Upper lobe of right lung (tissue), 1 donor: ENCODE measurements around the gene METAP1D. TPM values are rescaled to one million over a fixed set of nuclear protein-coding genes. Genes with fewer than 3 reads are reported as not detected.
"Not testable (repeated sequence)": the region's sequence is repeated elsewhere in the genome, so short reads cannot be mapped to it uniquely, and the experiment has no call there.

Experiments
- ATAC-seq: fragments of 200-7000 bp; cut with Tn5 transposase; one replicate; pipeline ENCODE4 v1.9.1; 2020; ENCODE audit warnings: mild to moderate bottlenecking, moderate library complexity
- DNase-seq: peaks from one replicate; pipeline ENCODE4 v3.0.0-alpha.2; 2020
- H3K27ac ChIP-seq: fragments of 200-600 bp; one replicate; pipeline ENCODE4 v1.8.0; 2022
- H3K27me3 ChIP-seq: fragments of 200-600 bp; one replicate; pipeline ENCODE4 v1.8.0; 2022; ENCODE audit warnings: mild to moderate bottlenecking
- H3K36me3 ChIP-seq: fragments of 200-600 bp; one replicate; pipeline ENCODE4 v1.8.0; 2022
- H3K4me1 ChIP-seq: fragments of 200-600 bp; one replicate; pipeline ENCODE4 v1.8.0; 2022
- H3K4me3 ChIP-seq: fragments of 200-600 bp; one replicate; pipeline ENCODE4 v1.8.0; 2022; ENCODE audit warnings: mild to moderate bottlenecking
- H3K9me3 ChIP-seq: fragments of 200-600 bp; one replicate; pipeline ENCODE4 v1.8.0; 2022
- CTCF ChIP-seq: fragments of 200-600 bp; IDR thresholded peaks from one replicate; pipeline ENCODE4 v1.8.0; 2022; ENCODE audit warnings: antibody characterized with exemption
- intact Hi-C: fragments of 100-400 bp; cut with DNase I; formaldehyde crosslinking; loops from one replicate; pipeline ENCODE4 v1.11.0; 2022
- total RNA-seq: library from RNA; stranded (reverse); fragmentation: NEBNext Ultra II Directional; extraction: Animal tissue kit (Norgen Biotek cat#: 25700); gene quantifications from one replicate; pipeline ENCODE4 v1.2.1, GENCODE V29; 2021
- donor health status: DM: no; HTN: yes; CAD: no; lungs with severe emphysema.

The METAP1D gene
- total RNA-seq, 1 donor from 2014 or later = 4.1 TPM

- Histone ChIP-seq H3K27me3 (no peaks in the 10 kb centered on the region), H3K4me1 (no peaks in the 10 kb centered on the region), H3K4me3 (no peak overlapping the region), H3K9me3 (no peaks in the 10 kb centered on the region), H3K36me3 (no peaks in the 10 kb centered on the region), H3K27ac (no peak overlapping the region)
- TF ChIP-seq CTCF = no peak
- intact Hi-C loops = no loop called here
- no peak for DNase-seq
- no peak for ATAC-seq
These were observed 63.7 kb downstream of the METAP1D start for GRCh38 chr2:172063446-172063845.

DNA sequence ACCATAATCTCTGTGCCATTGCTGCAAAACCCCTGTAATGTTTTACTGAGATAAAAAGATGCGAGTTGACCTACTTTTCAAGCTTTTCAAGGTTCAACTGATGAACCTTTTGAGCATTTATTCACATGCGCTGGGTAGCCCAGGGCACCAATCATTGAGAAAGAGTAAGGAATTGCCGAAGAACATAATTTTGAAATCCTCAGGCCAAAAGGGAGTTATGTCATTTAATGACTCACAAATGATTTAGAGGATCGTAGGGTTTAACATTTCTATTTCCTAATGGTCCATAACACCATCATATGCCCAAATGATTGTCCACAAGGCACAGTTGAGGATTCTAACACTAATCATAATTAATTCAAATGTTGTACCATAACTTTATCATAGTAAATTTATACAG lies 65.4 kb downstream of the METAP1D start:
- Histone ChIP-seq H3K9me3 (no peaks in the 10 kb centered on the region), H3K27ac (no peak overlapping the region), H3K36me3 (no peaks in the 10 kb centered on the region), H3K27me3 (no peaks in the 10 kb centered on the region), H3K4me1 (no peaks in the 10 kb centered on the region), H3K4me3 (no peak overlapping the region)
- intact Hi-C loops = no loop called here
- ATAC-seq (no peak), DNase-seq (no peak)
- no peak for TF ChIP-seq CTCF

- no peak for TF ChIP-seq CTCF
- Histone ChIP-seq H3K27me3 (no peaks in the 10 kb centered on the region), H3K9me3 (no peaks in the 10 kb centered on the region), H3K4me3 (no peak overlapping the region), H3K4me1 (no peaks in the 10 kb centered on the region), H3K36me3 (no peaks in the 10 kb centered on the region), H3K27ac (no peak overlapping the region)
- ATAC-seq (no peak), DNase-seq (no peak)
- intact Hi-C loops = no loop called here
These were observed 66.7 kb downstream of the METAP1D start for GRCh38 chr2:172066394-172066886.

GRCh38 chr2:172067905-172068304 lies 68.2 kb downstream of the METAP1D start:
- ATAC-seq, H3K27ac ChIP-seq, H3K9me3 ChIP-seq, intact Hi-C loops, H3K4me1 ChIP-seq, H3K36me3 ChIP-seq, H3K4me3 ChIP-seq, H3K27me3 ChIP-seq, DNase-seq: not testable (repeated sequence)

- DNase-seq = no peak
- intact Hi-C loops = no loop called here
- no peak for TF ChIP-seq CTCF
- H3K27ac ChIP-seq = no peak overlapping the region
- H3K4me1 ChIP-seq = no peaks in the 10 kb centered on the region
- H3K27me3 ChIP-seq = no peaks in the 10 kb centered on the region
- H3K36me3 ChIP-seq = no peaks in the 10 kb centered on the region
- no peak overlapping the region for H3K4me3 ChIP-seq
- no peak for ATAC-seq
- no peaks in the 10 kb centered on the region for H3K9me3 ChIP-seq
These were observed 71.2 kb downstream of the METAP1D start for GRCh38 chr2:172070936-172071335.

DNA sequence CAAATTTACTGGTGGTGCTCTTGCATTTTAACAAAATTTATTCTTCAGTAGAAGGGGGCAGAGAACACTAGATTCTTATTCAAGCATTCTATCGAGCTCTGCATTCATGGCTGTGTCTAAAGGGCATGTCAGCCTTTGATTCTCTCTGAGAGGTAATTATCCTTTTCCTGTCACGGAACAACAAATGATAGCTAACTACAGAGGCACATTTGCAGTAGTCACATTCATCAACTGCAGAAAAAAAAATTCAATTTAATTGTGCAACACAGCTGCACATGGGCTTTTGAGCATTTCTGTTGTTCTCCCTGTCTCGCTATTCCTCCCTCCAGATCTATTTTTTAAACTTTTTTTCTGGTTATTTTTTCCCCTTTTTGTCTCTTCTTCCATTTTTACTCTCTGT lies 72.5 kb downstream of the METAP1D start:
- DNase-seq (no peak), ATAC-seq (no peak)
- Histone ChIP-seq H3K27me3 (no peaks in the 10 kb centered on the region), H3K4me3 (no peak overlapping the region), H3K4me1 (no peaks in the 10 kb centered on the region), H3K9me3 (no peaks in the 10 kb centered on the region), H3K36me3 (no peaks in the 10 kb centered on the region), H3K27ac (no peak overlapping the region)
- TF ChIP-seq CTCF = no peak
- intact Hi-C loops = no loop called here
